Measurements from ENCODE around the gene GALNT15.

GRCh38 chr3:16177382-16177781 lies 2.9 kb downstream of the GALNT15 start:
- TF ChIP-seq CTCF (conservative IDR thresholded peaks at IDR 0.05 in 1 of 2, IDR thresholded peaks at IDR 0.05 in 1 of 2; ENCODE audit: low read depth in 1 of 2, low read length in 2 of 2) = no peak
- TF ChIP-seq EZH2 (IDR thresholded peaks at IDR 0.05; ENCODE audit: low read length, missing control alignments) = no peak

All from fibroblast of lung (primary cell).